IgD-negative memory B cell (primary cell): ENCODE data around the gene ZBTB4. TPM values are rescaled to one million over a fixed set of nuclear protein-coding genes. Genes with fewer than 3 reads are reported as not detected.

Source experiments
- H3K27ac Mint-ChIP-seq, 3 donors: one replicate each; pipeline ENCODE4 v1.8.0; 2020 to 2022; ENCODE audit warnings: mild to moderate bottlenecking in 3 of 3, mixed read lengths in 3 of 3, moderate library complexity in 1 of 3
- H3K27me3 Mint-ChIP-seq: one replicate; pipeline ENCODE4 v1.8.0; 2021; ENCODE audit warnings: mixed read lengths
- H3K36me3 Mint-ChIP-seq: one replicate; pipeline ENCODE4 v1.8.0; 2020; ENCODE audit warnings: mild to moderate bottlenecking, mixed read lengths
- H3K4me1 Mint-ChIP-seq, 3 donors: one replicate each; pipeline ENCODE4 v1.8.0; 2020 to 2022; ENCODE audit warnings: mixed read lengths in 3 of 3, mild to moderate bottlenecking in 1 of 3
- H3K4me3 Mint-ChIP-seq, 4 donors: one replicate each; pipeline ENCODE4 v1.8.0; 2020 to 2022; ENCODE audit warnings: mild to moderate bottlenecking in 4 of 4, mixed read lengths in 4 of 4, moderate library complexity in 3 of 4
- H3K9me3 Mint-ChIP-seq, 3 donors: one replicate each; pipeline ENCODE4 v1.8.0; 2020 to 2021; ENCODE audit warnings: mixed read lengths in 3 of 3, mild to moderate bottlenecking in 1 of 3
- polyA plus RNA-seq: library from polyadenylated mRNA; unstranded; fragments of 300-500 nt; fragmentation: Illumina TruSeq; gene quantifications from one replicate; pipeline ENCODE4 v1.2.3, GENCODE V29; 2021

ZBTB4 gene
- polyA plus RNA-seq, 1 donor from 2014 or later: 15.9 TPM

DNA sequence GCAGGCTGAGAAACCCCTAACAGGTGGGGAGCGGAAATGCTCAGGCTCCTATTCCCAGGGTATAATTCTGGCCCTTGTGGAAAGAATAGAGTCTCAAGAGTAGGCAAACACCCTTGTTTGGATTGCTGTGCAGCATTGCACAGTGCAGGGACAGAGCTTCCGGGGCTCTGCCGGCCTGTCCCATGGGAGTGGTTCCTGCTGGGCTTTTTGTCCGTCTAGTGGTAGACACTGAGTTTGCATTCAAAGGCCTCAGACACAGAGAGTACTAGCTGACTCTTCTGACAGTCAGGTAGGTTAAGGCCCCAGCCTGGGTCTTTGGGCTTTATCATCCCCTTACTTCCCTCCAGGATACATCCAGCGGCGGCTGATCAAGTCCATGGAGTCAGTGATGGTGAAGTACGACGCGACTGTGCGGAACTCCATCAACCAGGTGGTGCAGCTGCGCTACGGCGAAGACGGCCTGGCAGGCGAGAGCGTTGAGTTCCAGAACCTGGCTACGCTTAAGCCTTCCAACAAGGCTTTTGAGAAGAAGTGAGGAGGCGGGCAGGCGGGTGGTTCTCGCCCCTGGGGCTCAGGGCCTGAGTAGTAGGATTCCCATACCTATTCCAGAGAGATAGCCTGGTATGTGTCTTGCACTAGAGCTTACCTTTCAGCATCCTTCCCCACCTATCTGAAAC is 22.9 kb upstream of the ZBTB4 start:
- Mint-ChIP-seq H3K36me3 (peaks cover 10% of the 10 kb centered on the region), H3K4me1 (no peaks in the 10 kb centered on the region), H3K27ac (peak overlapping the region in 1 of 3 donors; percentile 67)

DNA sequence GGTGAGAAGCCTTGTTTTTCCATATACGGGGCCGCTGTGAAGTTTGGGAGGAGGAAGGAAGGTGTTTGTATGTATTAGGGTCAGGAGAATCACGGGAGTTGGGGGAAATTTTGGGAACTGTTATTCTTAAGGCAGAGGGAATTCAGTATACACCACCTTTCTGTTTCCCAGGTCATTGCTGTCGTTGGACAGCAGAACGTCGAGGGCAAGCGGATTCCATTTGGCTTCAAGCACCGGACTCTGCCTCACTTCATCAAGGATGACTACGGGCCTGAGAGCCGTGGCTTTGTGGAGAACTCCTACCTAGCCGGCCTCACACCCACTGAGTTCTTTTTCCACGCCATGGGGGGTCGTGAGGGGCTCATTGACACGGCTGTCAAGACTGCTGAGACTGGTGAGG is 22.3 kb upstream of the ZBTB4 start:
- Mint-ChIP-seq H3K4me1 (no peaks in the 10 kb centered on the region), H3K9me3 (no peaks in the 10 kb centered on the region), H3K27ac (peak overlapping the region in 2 of 3 donors; percentile 64 to 67), H3K4me3 (no peak overlapping the region), H3K27me3 (no peaks in the 10 kb centered on the region), H3K36me3 (peaks cover 8% of the 10 kb centered on the region)

More for the DNA sequence above, 22.9 kb upstream of the ZBTB4 start:
- H3K4me3 Mint-ChIP-seq: no peak overlapping the region
- no peaks in the 10 kb centered on the region for H3K27me3 Mint-ChIP-seq
- H3K9me3 Mint-ChIP-seq: no peaks in the 10 kb centered on the region

DNA sequence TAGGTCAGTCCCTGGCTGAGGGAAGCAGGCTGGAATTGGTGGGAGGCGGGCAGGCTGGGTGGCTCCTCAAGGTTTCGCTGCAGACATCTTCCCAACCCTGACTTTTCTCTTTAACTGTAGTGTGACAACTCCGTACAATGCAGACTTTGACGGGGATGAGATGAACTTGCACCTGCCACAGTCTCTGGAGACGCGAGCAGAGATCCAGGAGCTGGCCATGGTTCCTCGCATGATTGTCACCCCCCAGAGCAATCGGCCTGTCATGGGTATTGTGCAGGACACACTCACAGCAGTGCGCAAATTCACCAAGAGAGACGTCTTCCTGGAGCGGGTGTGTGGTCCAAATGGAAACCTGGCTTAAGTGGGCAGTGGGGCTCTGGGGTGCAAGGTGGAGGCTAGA is 19.7 kb upstream of the ZBTB4 start:
- Mint-ChIP-seq H3K4me3 (peak overlapping the region in 1 of 4 donors; percentile 34), H3K9me3 (no peaks in the 10 kb centered on the region)

GRCh38 chr17:7497636-7498035 is 18.2 kb upstream of the ZBTB4 start:
- Mint-ChIP-seq H3K36me3 (peaks cover 7% of the 10 kb centered on the region), H3K4me3 (no peak overlapping the region), H3K9me3 (no peaks in the 10 kb centered on the region), H3K4me1 (peaks cover 10 to 15% (median 12%) of the 10 kb centered on the region in 3 donors), H3K27me3 (no peaks in the 10 kb centered on the region), H3K27ac (no peak overlapping the region)

More for the DNA sequence above, 19.7 kb upstream of the ZBTB4 start:
- Mint-ChIP-seq H3K36me3 (peaks cover 9% of the 10 kb centered on the region), H3K27me3 (no peaks in the 10 kb centered on the region), H3K27ac (no peak overlapping the region), H3K4me1 (peaks cover 0 to 2% (median 0%) of the 10 kb centered on the region in 3 donors)

- no peaks in the 10 kb centered on the region for H3K27me3 Mint-ChIP-seq
These were observed 17.8 kb upstream of the ZBTB4 start for GRCh38 chr17:7497228-7497627.

DNA sequence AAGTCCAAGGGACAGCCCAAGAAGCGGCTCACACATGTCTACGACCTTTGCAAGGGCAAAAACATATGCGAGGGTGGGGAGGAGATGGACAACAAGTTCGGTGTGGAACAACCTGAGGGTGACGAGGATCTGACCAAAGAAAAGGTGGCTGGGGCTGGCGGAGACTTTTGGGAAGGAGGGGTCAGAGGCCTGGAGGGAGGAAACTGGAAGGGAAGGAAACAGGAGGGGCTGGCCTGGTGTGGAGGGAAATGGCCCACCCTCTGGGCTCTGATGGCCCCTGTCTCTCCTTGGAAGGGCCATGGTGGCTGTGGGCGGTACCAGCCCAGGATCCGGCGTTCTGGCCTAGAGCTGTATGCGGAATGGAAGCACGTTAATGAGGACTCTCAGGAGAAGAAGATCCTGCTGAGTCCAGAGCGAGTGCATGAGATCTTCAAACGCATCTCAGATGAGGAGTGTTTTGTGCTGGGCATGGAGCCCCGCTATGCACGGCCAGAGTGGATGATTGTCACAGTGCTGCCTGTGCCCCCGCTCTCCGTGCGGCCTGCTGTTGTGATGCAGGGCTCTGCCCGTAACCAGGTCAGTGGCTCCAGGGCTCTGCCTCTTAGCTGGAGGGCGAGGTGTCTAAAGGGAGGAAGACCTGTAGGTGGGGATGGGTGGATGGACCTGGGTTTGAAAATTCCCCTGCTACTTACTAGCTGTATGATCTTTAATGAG is 17.2 kb upstream of the ZBTB4 start:
- H3K27ac Mint-ChIP-seq: peak overlapping the region in 2 of 3 donors; percentile 49 to 71
- peaks cover 14 to 21% (median 18%) of the 10 kb centered on the region in 3 donors for H3K4me1 Mint-ChIP-seq
- H3K27me3 Mint-ChIP-seq: no peaks in the 10 kb centered on the region
- peaks cover 7% of the 10 kb centered on the region for H3K36me3 Mint-ChIP-seq
- no peak overlapping the region for H3K4me3 Mint-ChIP-seq
- no peaks in the 10 kb centered on the region for H3K9me3 Mint-ChIP-seq

More at GRCh38 chr17:7497228-7497627, 17.8 kb upstream of the ZBTB4 start:
- H3K4me3 Mint-ChIP-seq: no peak overlapping the region
- H3K27ac Mint-ChIP-seq: no peak overlapping the region
- no peaks in the 10 kb centered on the region for H3K9me3 Mint-ChIP-seq
- peaks cover 7% of the 10 kb centered on the region for H3K36me3 Mint-ChIP-seq
- peaks cover 10 to 17% (median 13%) of the 10 kb centered on the region in 3 donors for H3K4me1 Mint-ChIP-seq

DNA sequence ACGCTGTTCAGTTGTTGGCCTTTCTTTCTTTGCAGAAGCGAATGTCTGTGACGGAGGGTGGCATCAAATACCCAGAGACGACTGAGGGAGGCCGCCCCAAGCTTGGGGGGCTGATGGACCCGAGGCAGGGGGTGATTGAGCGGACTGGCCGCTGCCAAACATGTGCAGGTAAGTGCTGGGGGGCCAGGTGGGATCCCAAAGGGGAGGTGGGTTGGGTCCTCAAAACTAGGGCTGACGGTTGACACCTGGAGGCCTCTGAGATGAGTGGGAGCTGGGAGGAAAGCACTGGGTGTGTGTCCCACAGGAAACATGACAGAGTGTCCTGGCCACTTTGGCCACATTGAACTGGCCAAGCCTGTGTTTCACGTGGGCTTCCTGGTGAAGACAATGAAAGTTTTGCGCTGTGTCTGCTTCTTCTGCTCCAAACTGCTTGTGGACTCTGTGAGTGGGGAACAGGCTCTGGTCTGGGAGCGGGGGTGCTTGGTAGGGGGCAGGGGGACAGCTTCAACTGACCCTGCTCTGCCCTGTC is 16.5 kb upstream of the ZBTB4 start:
- peaks cover 3% of the 10 kb centered on the region for H3K36me3 Mint-ChIP-seq
- H3K27me3 Mint-ChIP-seq: no peaks in the 10 kb centered on the region
- H3K9me3 Mint-ChIP-seq: no peaks in the 10 kb centered on the region
- peaks cover 16 to 24% (median 20%) of the 10 kb centered on the region in 3 donors for H3K4me1 Mint-ChIP-seq
- H3K4me3 Mint-ChIP-seq: peak overlapping the region in 1 of 4 donors; percentile 12
- peak overlapping the region in 1 of 3 donors; percentile 71 for H3K27ac Mint-ChIP-seq

DNA sequence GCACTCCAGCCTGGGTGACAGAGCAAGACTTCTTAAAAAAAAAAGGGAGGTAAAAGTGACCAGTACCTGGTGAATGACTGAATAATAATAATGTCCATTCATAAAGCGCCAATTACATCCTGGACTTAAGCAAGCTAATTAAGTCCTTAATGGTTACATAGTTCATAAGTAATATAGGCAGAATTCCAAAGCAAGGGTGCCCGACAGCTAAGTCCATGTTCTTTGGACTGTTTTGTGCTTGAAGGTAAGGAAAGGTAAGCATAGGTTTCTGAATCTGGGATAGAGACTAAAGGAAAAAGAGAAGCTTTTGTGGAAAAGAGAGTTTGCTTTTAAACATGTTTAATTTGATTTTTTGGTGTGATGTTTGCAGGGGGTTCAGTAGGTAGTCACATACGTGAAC is 14.5 kb upstream of the ZBTB4 start:
- Mint-ChIP-seq H3K27me3 (no peaks in the 10 kb centered on the region), H3K4me3 (peak overlapping the region in 1 of 4 donors; percentile 30), H3K27ac (no peak overlapping the region), H3K9me3 (no peaks in the 10 kb centered on the region), H3K36me3 (peaks cover 3% of the 10 kb centered on the region), H3K4me1 (peaks cover 26 to 36% (median 30%) of the 10 kb centered on the region in 3 donors)

DNA sequence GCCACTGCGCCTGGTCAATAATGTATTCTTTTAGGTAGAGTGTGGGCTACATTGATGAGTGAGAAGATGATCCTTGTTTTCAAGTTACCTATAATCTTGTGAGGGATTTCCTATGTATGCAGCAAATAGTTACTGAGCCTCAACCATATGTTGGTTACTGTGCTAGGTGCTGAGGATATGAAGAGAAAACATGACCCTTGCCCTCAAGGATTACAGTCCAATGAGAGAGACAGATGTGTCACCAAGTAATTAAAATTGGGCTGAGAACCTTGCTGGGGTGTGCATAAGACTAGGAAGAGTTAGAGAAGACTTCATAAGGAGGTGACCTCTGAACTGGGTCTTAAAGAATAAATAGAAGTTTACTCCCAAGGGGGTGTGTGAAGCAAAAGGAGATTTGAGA is 12.2 kb upstream of the ZBTB4 start:
- Mint-ChIP-seq H3K4me3 (no peak overlapping the region), H3K4me1 (peaks cover 38 to 53% (median 42%) of the 10 kb centered on the region in 3 donors), H3K36me3 (peaks cover 3% of the 10 kb centered on the region), H3K27ac (peak overlapping the region in 1 of 3 donors; percentile 13), H3K27me3 (no peaks in the 10 kb centered on the region), H3K9me3 (no peaks in the 10 kb centered on the region)

- Mint-ChIP-seq H3K27ac (no peak overlapping the region), H3K9me3 (no peaks in the 10 kb centered on the region), H3K4me1 (peaks cover 47 to 64% (median 53%) of the 10 kb centered on the region in 3 donors), H3K4me3 (peak overlapping the region in 1 of 4 donors; percentile 9), H3K36me3 (peaks cover 3% of the 10 kb centered on the region), H3K27me3 (no peaks in the 10 kb centered on the region)
These were observed 10.7 kb upstream of the ZBTB4 start for GRCh38 chr17:7490144-7490543.

DNA sequence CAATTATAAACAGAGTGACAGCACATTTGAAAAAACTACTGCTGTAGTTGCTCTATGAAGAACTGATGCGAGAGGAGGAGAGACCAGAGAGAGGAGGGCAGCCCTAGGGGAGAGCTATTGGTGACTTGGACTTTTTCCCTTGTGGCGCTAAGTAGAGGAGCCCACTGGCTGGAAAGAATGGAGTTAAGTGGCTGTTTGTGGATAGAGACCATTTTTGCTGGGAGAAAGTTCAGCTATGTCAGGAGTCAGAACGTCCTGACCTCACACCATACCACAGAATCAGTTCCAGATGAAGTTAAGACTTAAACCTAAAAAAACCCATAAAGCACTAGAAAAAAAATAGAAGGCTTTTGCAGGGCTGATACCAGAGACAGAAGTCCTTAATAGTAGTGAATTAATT is 6.8 kb upstream of the ZBTB4 start:
- H3K36me3 Mint-ChIP-seq: no peaks in the 10 kb centered on the region
- H3K27me3 Mint-ChIP-seq: no peaks in the 10 kb centered on the region
- H3K9me3 Mint-ChIP-seq: no peaks in the 10 kb centered on the region
- H3K4me1 Mint-ChIP-seq: peaks cover 42 to 47% (median 45%) of the 10 kb centered on the region in 3 donors
- peak overlapping the region; percentile 51 to 67 (median 56) for H3K27ac Mint-ChIP-seq
- H3K4me3 Mint-ChIP-seq: peak overlapping the region; percentile 74 to 91 (median 78)

GRCh38 chr17:7484919-7485377 is 5.5 kb upstream of the ZBTB4 start:
- H3K27ac Mint-ChIP-seq: peak overlapping the region; percentile 99 to 100 (median 100)
- no peaks in the 10 kb centered on the region for H3K27me3 Mint-ChIP-seq
- peak overlapping the region; percentile 97 to 100 (median 98) for H3K4me3 Mint-ChIP-seq
- no peaks in the 10 kb centered on the region for H3K9me3 Mint-ChIP-seq
- peaks cover 41 to 44% (median 43%) of the 10 kb centered on the region in 3 donors for H3K4me1 Mint-ChIP-seq
- no peaks in the 10 kb centered on the region for H3K36me3 Mint-ChIP-seq

DNA sequence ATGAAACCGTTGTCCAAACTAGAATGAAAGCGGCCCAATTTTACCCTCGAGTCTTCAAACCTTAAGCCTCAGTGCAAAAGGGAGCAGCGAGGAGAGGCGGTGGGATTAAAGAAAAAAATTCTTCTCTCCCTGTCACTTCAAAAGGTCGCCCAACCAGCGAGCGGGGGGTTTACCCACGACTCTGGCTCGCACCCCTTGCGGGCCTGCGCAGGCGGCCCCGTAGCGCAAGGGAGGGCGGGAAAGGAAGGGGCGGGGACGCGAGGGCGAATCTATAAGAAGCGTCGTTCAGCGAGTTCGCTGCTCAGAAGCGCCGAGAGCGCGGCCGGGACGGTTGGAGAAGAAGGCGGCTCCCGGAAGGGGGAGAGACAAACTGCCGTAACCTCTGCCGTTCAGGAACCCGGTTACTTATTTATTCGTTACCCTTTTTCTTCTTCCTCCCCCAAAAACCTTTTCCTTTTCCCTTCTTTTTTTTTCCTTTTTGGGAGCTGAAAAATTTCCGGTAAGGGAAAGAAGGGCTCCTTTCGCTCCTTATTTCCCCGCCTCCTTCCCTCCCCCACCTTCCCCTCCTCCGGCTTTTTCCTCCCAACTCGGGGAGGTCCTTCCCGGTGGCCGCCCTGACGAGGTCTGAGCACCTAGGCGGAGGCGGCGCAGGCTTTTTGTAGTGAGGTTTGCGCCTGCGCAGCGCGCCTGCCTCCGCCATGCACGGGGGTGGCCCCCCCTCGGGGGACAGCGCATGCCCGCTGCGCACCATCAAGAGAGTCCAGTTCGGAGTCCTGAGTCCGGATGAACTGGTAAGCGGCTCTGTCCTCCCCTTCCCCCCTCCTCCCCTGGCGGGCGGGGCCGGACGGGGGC is 4.9 kb upstream of the ZBTB4 start, which contains the start of gene POLR2A:
Gene POLR2A, plus strand, starts transcription at position 300 of the 852 bp plus-strand sequence.
- peak within 1 kb of the TSS; percentile 97 to 100 (median 98) for H3K4me3 Mint-ChIP-seq
- no peaks in the 10 kb centered on the region for H3K27me3 Mint-ChIP-seq
- H3K36me3 Mint-ChIP-seq: no peaks in the 10 kb centered on the region
- H3K9me3 Mint-ChIP-seq: no peaks in the 10 kb centered on the region
- H3K27ac Mint-ChIP-seq: peak within 1 kb of the TSS; percentile 99 to 100 (median 100)
- peaks cover 41 to 44% (median 43%) of the 10 kb centered on the region in 3 donors for H3K4me1 Mint-ChIP-seq
